ENCODE measurements around the gene CREBRF.
"Not testable (repeated sequence)": the region's sequence is repeated elsewhere in the genome, so short reads cannot be mapped to it uniquely, and the experiment has no call there.

The CREBRF gene

GRCh38 chr5:173143567-173143966 is 87.4 kb downstream of the CREBRF start:
- Histone ChIP-seq H3K27me3 (replicated peaks; ENCODE audit: control insufficient read depth, insufficient read depth, low read length, poor library complexity, severe bottlenecking) (no peaks in the 10 kb centered on the region), H3K27ac (ENCODE audit: insufficient read depth, low read length, poor library complexity, severe bottlenecking) (no peak overlapping the region), H3K4me1 (ENCODE audit: control insufficient read depth, insufficient read depth, low read length, poor library complexity, severe bottlenecking) (peaks cover 6% of the 10 kb centered on the region), H3K36me3 (ENCODE audit: control insufficient read depth, insufficient read depth, low read length) (peaks cover 13% of the 10 kb centered on the region), H3K9me3 (ENCODE audit: control insufficient read depth, low read length) (no peaks in the 10 kb centered on the region), H3K4me3 (ENCODE audit: insufficient read depth, low read depth, low read length, poor library complexity, severe bottlenecking) (no peak overlapping the region)
- DNase-seq = no peak

- Histone ChIP-seq H3K27ac (ENCODE audit: insufficient read depth, low read length, poor library complexity, severe bottlenecking) (peak within 1 kb of the TSS; percentile 98), H3K36me3 (ENCODE audit: control insufficient read depth, insufficient read depth, low read length) (peaks cover 16% of the 10 kb centered on the region), H3K27me3 (replicated peaks; ENCODE audit: control insufficient read depth, insufficient read depth, low read length, poor library complexity, severe bottlenecking) (no peaks in the 10 kb centered on the region), H3K4me3 (ENCODE audit: insufficient read depth, low read depth, low read length, poor library complexity, severe bottlenecking) (peak within 1 kb of the TSS; percentile 100), H3K4me1 (ENCODE audit: control insufficient read depth, insufficient read depth, low read length, poor library complexity, severe bottlenecking) (peaks cover 6% of the 10 kb centered on the region), H3K9me3 (ENCODE audit: control insufficient read depth, low read length) (no peaks in the 10 kb centered on the region)
- DNase-seq = peak; percentile 91 to 97 (median 91)
These were observed 88.3 kb downstream of the CREBRF start, which contains the start of gene BNIP1 for GRCh38 chr5:173144200-173145176. Gene BNIP1 (plus strand): TSS chr5:173144531. CDS start chr5:173144546, 15 bp downstream.

- Histone ChIP-seq H3K4me3 (ENCODE audit: insufficient read depth, low read depth, low read length, poor library complexity, severe bottlenecking) (no peak overlapping the region), H3K4me1 (ENCODE audit: control insufficient read depth, insufficient read depth, low read length, poor library complexity, severe bottlenecking) (peaks cover 6% of the 10 kb centered on the region), H3K27ac (ENCODE audit: insufficient read depth, low read length, poor library complexity, severe bottlenecking) (no peak overlapping the region), H3K27me3 (replicated peaks; ENCODE audit: control insufficient read depth, insufficient read depth, low read length, poor library complexity, severe bottlenecking) (no peaks in the 10 kb centered on the region), H3K36me3 (ENCODE audit: control insufficient read depth, insufficient read depth, low read length) (peaks cover 25% of the 10 kb centered on the region), H3K9me3 (ENCODE audit: control insufficient read depth, low read length) (no peaks in the 10 kb centered on the region)
- DNase-seq = no peak
These were observed 92.2 kb downstream of the CREBRF start for GRCh38 chr5:173148354-173148753.

- Histone ChIP-seq H3K9me3 (ENCODE audit: control insufficient read depth, low read length) (no peaks in the 10 kb centered on the region), H3K27me3 (replicated peaks; ENCODE audit: control insufficient read depth, insufficient read depth, low read length, poor library complexity, severe bottlenecking) (no peaks in the 10 kb centered on the region), H3K36me3 (ENCODE audit: control insufficient read depth, insufficient read depth, low read length) (peaks cover 50% of the 10 kb centered on the region), H3K4me3 (ENCODE audit: insufficient read depth, low read depth, low read length, poor library complexity, severe bottlenecking) (no peak overlapping the region), H3K27ac (ENCODE audit: insufficient read depth, low read length, poor library complexity, severe bottlenecking) (no peak overlapping the region), H3K4me1 (ENCODE audit: control insufficient read depth, insufficient read depth, low read length, poor library complexity, severe bottlenecking) (no peaks in the 10 kb centered on the region)
- DNase-seq = no peak
These were observed 96.4 kb downstream of the CREBRF start for GRCh38 chr5:173152547-173152946.

GRCh38 chr5:173153842-173154241 is 97.7 kb downstream of the CREBRF start:
- no peak for DNase-seq
- Histone ChIP-seq H3K9me3 (ENCODE audit: control insufficient read depth, low read length) (no peaks in the 10 kb centered on the region), H3K36me3 (ENCODE audit: control insufficient read depth, insufficient read depth, low read length) (peaks cover 47% of the 10 kb centered on the region), H3K27ac (ENCODE audit: insufficient read depth, low read length, poor library complexity, severe bottlenecking) (no peak overlapping the region), H3K4me1 (ENCODE audit: control insufficient read depth, insufficient read depth, low read length, poor library complexity, severe bottlenecking) (no peaks in the 10 kb centered on the region), H3K27me3 (replicated peaks; ENCODE audit: control insufficient read depth, insufficient read depth, low read length, poor library complexity, severe bottlenecking) (no peaks in the 10 kb centered on the region), H3K4me3 (ENCODE audit: insufficient read depth, low read depth, low read length, poor library complexity, severe bottlenecking) (no peak overlapping the region)

- peaks cover 41% of the 10 kb centered on the region for H3K36me3 ChIP-seq (ENCODE audit: control insufficient read depth, insufficient read depth, low read length)
- not testable (repeated sequence) for H3K4me1 ChIP-seq (ENCODE audit: control insufficient read depth, insufficient read depth, low read length, poor library complexity, severe bottlenecking); H3K4me3 ChIP-seq (ENCODE audit: insufficient read depth, low read depth, low read length, poor library complexity, severe bottlenecking); H3K27ac ChIP-seq (ENCODE audit: insufficient read depth, low read length, poor library complexity, severe bottlenecking); H3K27me3 ChIP-seq (replicated peaks; ENCODE audit: control insufficient read depth, insufficient read depth, low read length, poor library complexity, severe bottlenecking); H3K9me3 ChIP-seq (ENCODE audit: control insufficient read depth, low read length); DNase-seq
These were observed 98.5 kb downstream of the CREBRF start for GRCh38 chr5:173154619-173155018.

- no peaks in the 10 kb centered on the region for H3K4me1 ChIP-seq (ENCODE audit: control insufficient read depth, insufficient read depth, low read length, poor library complexity, severe bottlenecking)
- no peaks in the 10 kb centered on the region for H3K27me3 ChIP-seq (replicated peaks; ENCODE audit: control insufficient read depth, insufficient read depth, low read length, poor library complexity, severe bottlenecking)
- no peaks in the 10 kb centered on the region for H3K9me3 ChIP-seq (ENCODE audit: control insufficient read depth, low read length)
- no peak overlapping the region for H3K4me3 ChIP-seq (ENCODE audit: insufficient read depth, low read depth, low read length, poor library complexity, severe bottlenecking)
- DNase-seq = no peak
- H3K36me3 ChIP-seq (ENCODE audit: control insufficient read depth, insufficient read depth, low read length) = peaks cover 50% of the 10 kb centered on the region
- no peak overlapping the region for H3K27ac ChIP-seq (ENCODE audit: insufficient read depth, low read length, poor library complexity, severe bottlenecking)
These were observed 99.8 kb downstream of the CREBRF start for GRCh38 chr5:173155912-173156311.

- Histone ChIP-seq H3K36me3 (ENCODE audit: control insufficient read depth, insufficient read depth, low read length) (peaks cover 59% of the 10 kb centered on the region), H3K4me1 (ENCODE audit: control insufficient read depth, insufficient read depth, low read length, poor library complexity, severe bottlenecking) (no peaks in the 10 kb centered on the region), H3K4me3 (ENCODE audit: insufficient read depth, low read depth, low read length, poor library complexity, severe bottlenecking) (no peak overlapping the region), H3K27me3 (replicated peaks; ENCODE audit: control insufficient read depth, insufficient read depth, low read length, poor library complexity, severe bottlenecking) (no peaks in the 10 kb centered on the region), H3K27ac (ENCODE audit: insufficient read depth, low read length, poor library complexity, severe bottlenecking) (no peak overlapping the region), H3K9me3 (ENCODE audit: control insufficient read depth, low read length) (no peaks in the 10 kb centered on the region)
- no peak for DNase-seq
These were observed 102.2 kb downstream of the CREBRF start for GRCh38 chr5:173158366-173158765.

- no peak for DNase-seq
- H3K27ac ChIP-seq (ENCODE audit: insufficient read depth, low read length, poor library complexity, severe bottlenecking) = no peak overlapping the region
- H3K36me3 ChIP-seq (ENCODE audit: control insufficient read depth, insufficient read depth, low read length) = peaks cover 59% of the 10 kb centered on the region
These were observed 103.1 kb downstream of the CREBRF start for GRCh38 chr5:173159256-173159655.

GRCh38 chr5:173161148-173161547 is 105.0 kb downstream of the CREBRF start:
- H3K4me1 ChIP-seq (ENCODE audit: control insufficient read depth, insufficient read depth, low read length, poor library complexity, severe bottlenecking) = no peaks in the 10 kb centered on the region
- no peaks in the 10 kb centered on the region for H3K9me3 ChIP-seq (ENCODE audit: control insufficient read depth, low read length)
- DNase-seq = no peak
- H3K4me3 ChIP-seq (ENCODE audit: insufficient read depth, low read depth, low read length, poor library complexity, severe bottlenecking) = no peak overlapping the region
- H3K36me3 ChIP-seq (ENCODE audit: control insufficient read depth, insufficient read depth, low read length) = peaks cover 43% of the 10 kb centered on the region
- no peak overlapping the region for H3K27ac ChIP-seq (ENCODE audit: insufficient read depth, low read length, poor library complexity, severe bottlenecking)
- H3K27me3 ChIP-seq (replicated peaks; ENCODE audit: control insufficient read depth, insufficient read depth, low read length, poor library complexity, severe bottlenecking) = no peaks in the 10 kb centered on the region

More at GRCh38 chr5:173159256-173159655, 103.1 kb downstream of the CREBRF start:
- H3K27me3 ChIP-seq (replicated peaks; ENCODE audit: control insufficient read depth, insufficient read depth, low read length, poor library complexity, severe bottlenecking) = no peaks in the 10 kb centered on the region
- H3K9me3 ChIP-seq (ENCODE audit: control insufficient read depth, low read length) = no peaks in the 10 kb centered on the region
- H3K4me3 ChIP-seq (ENCODE audit: insufficient read depth, low read depth, low read length, poor library complexity, severe bottlenecking) = no peak overlapping the region
- no peaks in the 10 kb centered on the region for H3K4me1 ChIP-seq (ENCODE audit: control insufficient read depth, insufficient read depth, low read length, poor library complexity, severe bottlenecking)
